IPS-11a (cell line): ENCODE results near the gene ISCA1.

Experiments
- H3K4me3 ChIP-seq: one replicate; pipeline ENCODE4 v1.5.1; 2013; ENCODE audit warnings: low read depth, low read length, control low read depth

ISCA1 gene

DNA sequence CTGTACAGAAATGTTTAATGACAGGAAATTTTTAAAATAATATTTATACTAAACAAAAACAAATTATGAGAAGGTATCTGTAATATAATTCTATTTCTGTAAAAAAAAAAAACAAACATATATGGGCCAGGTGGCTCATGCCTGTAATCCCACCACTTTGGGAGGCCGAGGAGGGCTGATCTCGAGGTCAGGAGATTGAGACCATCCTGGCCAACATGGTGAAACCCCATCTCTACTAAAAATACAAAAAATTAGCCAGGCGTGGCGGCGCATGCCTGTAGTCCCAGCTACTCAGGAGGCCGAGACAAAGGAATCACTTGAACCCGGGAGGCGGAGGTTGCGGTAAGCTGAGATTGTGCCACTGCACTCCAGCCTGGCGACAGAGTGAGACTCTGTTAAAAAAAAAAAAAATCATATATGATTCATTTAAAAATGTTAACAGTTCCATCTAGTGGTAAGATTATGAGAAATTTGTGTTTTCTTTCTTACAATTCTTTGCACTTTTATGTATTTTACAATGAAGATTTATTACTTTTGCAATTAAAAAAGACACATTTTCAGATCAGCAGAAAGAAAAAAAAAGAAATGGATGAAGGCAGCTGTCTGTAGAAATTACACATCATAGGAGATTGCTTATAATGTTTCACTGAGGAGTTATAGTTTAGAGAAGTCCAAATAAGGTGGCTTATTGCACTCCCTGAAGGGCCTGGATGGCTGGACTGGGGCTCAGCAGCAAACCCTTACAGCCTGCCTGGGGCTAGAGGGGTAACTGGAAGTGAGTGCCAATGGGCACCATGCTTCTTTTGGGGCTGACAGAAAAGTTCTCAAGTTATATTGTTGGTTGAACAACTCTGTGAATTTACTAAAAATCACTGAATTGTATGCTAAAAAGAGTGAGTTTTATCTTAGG is 43.2 kb downstream of the ISCA1 start:
- no peak overlapping the region for H3K4me3 ChIP-seq

DNA sequence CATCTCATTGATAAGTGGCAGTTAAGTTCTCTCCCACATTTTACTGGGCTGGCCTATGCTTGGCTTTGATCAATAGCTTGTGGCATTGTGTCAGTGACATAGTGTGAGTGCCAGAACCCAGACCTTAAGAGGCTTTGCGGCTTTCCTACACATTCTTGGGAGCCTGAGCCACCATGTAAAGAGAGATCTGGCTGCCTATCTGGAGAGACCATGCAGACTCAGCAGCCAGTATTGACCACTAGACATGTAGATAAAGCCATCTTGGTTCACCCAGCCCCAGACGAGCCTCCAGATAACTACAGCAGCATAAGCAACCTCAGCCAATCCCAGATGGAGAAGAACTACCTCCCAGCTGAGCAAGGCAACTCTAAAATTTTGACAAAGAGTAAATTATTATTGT is 51.5 kb downstream of the ISCA1 start:
- H3K4me3 ChIP-seq, result no peak overlapping the region

DNA sequence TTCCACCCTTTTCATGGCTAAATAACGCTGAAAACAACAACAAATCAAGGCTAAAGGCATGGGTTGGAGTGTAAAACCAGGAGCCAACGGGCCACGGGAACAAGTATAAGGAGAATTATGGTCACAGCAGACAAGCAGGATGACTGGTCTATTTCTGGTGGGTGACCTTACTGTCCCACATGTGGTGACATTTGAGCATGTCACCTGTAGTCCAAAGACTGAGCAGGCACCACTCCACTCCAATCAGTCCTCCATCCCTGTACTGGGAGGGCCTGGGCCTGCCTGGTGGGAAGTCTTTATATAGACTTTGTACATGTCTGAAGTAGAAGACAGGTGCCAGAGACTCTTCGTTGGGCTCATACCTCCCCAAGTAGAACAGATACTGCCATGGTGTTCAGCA is 59.7 kb downstream of the ISCA1 start:
- H3K4me3 ChIP-seq, result no peak overlapping the region

DNA sequence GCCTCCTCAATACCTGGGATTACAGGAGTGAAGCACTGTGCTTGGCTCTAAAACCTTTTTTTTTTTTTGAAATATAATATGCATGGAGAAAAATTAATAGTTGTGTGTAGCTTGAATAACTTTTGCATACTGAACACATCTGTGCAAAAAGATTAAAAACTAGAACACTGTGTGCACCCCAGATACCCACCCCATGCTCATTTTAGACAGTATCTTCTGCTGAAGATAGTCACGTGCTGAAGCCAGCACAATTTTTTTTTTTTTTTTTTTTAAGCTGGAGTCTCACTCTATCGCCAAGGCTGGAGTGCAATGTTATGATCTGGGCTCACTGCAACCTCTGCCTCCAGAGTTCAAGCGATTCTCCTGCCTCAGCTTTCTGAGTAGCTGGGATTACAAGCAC is 62.7 kb downstream of the ISCA1 start:
- H3K4me3 ChIP-seq, result no peak overlapping the region

DNA sequence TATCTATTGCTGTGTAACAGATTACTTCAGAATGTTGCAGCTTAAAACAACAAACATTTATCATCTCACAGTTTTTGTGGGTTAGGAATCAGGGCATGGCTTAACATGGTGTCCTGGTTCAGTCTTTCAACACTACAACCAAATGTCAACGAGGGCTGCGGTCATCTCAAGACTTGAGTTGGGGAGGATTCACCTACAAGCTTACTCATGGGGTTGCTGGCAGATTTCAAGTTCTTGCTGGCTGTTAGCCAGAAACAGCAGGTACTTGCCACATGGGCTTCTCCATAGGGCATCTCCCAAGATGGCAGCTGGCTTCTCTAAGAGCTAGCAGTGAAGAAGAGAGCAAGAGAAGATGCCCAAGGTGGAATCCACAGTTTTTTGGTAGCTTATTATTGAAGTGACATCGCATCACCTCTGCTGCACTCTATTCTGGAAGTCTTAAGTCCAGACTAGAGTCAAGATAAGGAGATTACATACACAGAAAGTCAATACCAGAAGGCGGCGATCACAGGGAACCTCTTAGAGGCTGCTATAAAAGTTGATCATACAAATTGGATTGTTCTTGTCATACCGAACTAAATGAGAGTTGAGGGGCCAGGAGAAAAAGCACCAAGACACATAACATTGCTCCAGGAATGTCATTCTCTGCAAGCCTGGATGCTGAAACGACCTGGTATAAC is 65.1 kb downstream of the ISCA1 start:
- H3K4me3 ChIP-seq, result no peak overlapping the region
